ENCODE data around the gene MKX.

MKX gene

GRCh38 chr10:27655296-27655695 lies 90.3 kb downstream of the MKX start:
- DNase-seq (ENCODE audit: extremely low read depth in 1 of 2, low read depth in 1 of 2): no peak

- DNase-seq (ENCODE audit: extremely low read depth in 1 of 2, low read depth in 1 of 2): no peak
These were observed 91.3 kb downstream of the MKX start for GRCh38 chr10:27654284-27654683.

GRCh38 chr10:27646604-27647175 lies 98.9 kb downstream of the MKX start:
- no peak for DNase-seq (ENCODE audit: extremely low read depth in 1 of 2, low read depth in 1 of 2)

- DNase-seq (ENCODE audit: extremely low read depth in 1 of 2, low read depth in 1 of 2): no peak
These were observed 99.4 kb downstream of the MKX start for GRCh38 chr10:27646194-27646593.

- DNase-seq (ENCODE audit: extremely low read depth in 1 of 2, low read depth in 1 of 2): no peak
These were observed 101.2 kb downstream of the MKX start for GRCh38 chr10:27644307-27644939.

GRCh38 chr10:27643301-27643700 lies 102.3 kb downstream of the MKX start:
- no peak for DNase-seq (ENCODE audit: extremely low read depth in 1 of 2, low read depth in 1 of 2)

GRCh38 chr10:27642023-27642589 lies 103.5 kb downstream of the MKX start:
- DNase-seq (ENCODE audit: extremely low read depth in 1 of 2, low read depth in 1 of 2): no peak

GRCh38 chr10:27638071-27638750 lies 107.4 kb downstream of the MKX start:
- DNase-seq (ENCODE audit: extremely low read depth in 1 of 2, low read depth in 1 of 2): no peak

GRCh38 chr10:27637601-27638000 lies 108.0 kb downstream of the MKX start:
- no peak for DNase-seq (ENCODE audit: extremely low read depth in 1 of 2, low read depth in 1 of 2)

GRCh38 chr10:27636816-27637215 lies 108.8 kb downstream of the MKX start:
- no peak for DNase-seq (ENCODE audit: extremely low read depth in 1 of 2, low read depth in 1 of 2)

- no peak for DNase-seq (ENCODE audit: extremely low read depth in 1 of 2, low read depth in 1 of 2)
These were observed 109.8 kb downstream of the MKX start for GRCh38 chr10:27635699-27636270.

- DNase-seq (ENCODE audit: extremely low read depth in 1 of 2, low read depth in 1 of 2): no peak
These were observed 110.3 kb downstream of the MKX start for GRCh38 chr10:27635290-27635689.

- DNase-seq (ENCODE audit: extremely low read depth in 1 of 2, low read depth in 1 of 2): no peak
These were observed 117.0 kb downstream of the MKX start for GRCh38 chr10:27628621-27629020.

GRCh38 chr10:27626890-27627289 lies 118.7 kb downstream of the MKX start:
- DNase-seq (ENCODE audit: extremely low read depth in 1 of 2, low read depth in 1 of 2): no peak

- DNase-seq (ENCODE audit: extremely low read depth in 1 of 2, low read depth in 1 of 2): no peak
These were observed 120.0 kb downstream of the MKX start for GRCh38 chr10:27625452-27626211.

GRCh38 chr10:27624941-27625340 lies 120.7 kb downstream of the MKX start:
- no peak for DNase-seq (ENCODE audit: extremely low read depth in 1 of 2, low read depth in 1 of 2)
